Vagina (tissue), 2 donors: ENCODE data around the gene GPBP1L1. TPM values are rescaled to one million over a fixed set of nuclear protein-coding genes. Genes with fewer than 3 reads are reported as not detected.

ENCODE experiments used
- DNase-seq, 2 donors: peaks; one replicate each; pipeline ENCODE4 v3.0.0-alpha.2; 2017; ENCODE audit errors: extremely low spot score in 2 of 2
- H3K27ac ChIP-seq: fragments of 200-600 bp; sonication (generic); one replicate; pipeline ENCODE4 v1.5.1; 2019
- H3K27me3 ChIP-seq: fragments of 200-600 bp; sonication (generic); one replicate; pipeline ENCODE4 v1.5.1; 2019
- H3K36me3 ChIP-seq, 2 donors: fragments of 200-600 bp; sonication (generic); one replicate each; pipeline ENCODE4 v1.5.1; 2017 to 2019
- H3K4me1 ChIP-seq: fragments of 200-600 bp; sonication (generic); one replicate; pipeline ENCODE4 v1.5.1; 2019
- H3K4me3 ChIP-seq, 2 donors: fragments of 200-600 bp; sonication (generic); 1 replicate in 1 of 2; 2 replicates in 1 of 2; pipeline ENCODE4 v1.5.1; 2016 to 2019
- H3K9me3 ChIP-seq: fragments of 200-600 bp; sonication (generic); one replicate; pipeline ENCODE4 v1.5.1; 2019
- POLR2A ChIP-seq, 2 donors: fragments of 450-650 bp; IDR thresholded peaks; one replicate each; pipeline ENCODE4 v1.6.1; 2017; ENCODE audit warnings: antibody characterized with exemption in 2 of 2, mild to moderate bottlenecking in 2 of 2, moderate library complexity in 2 of 2
- POLR2AphosphoS5 ChIP-seq, 2 donors: sonication (generic); formaldehyde crosslinking; IDR thresholded peaks; one replicate each; pipeline ENCODE4 v1.9.0; 2017; ENCODE audit warnings: antibody characterized with exemption in 2 of 2, mild to moderate bottlenecking in 2 of 2, low read depth in 1 of 2; ENCODE audit not compliant: insufficient read depth in 1 of 2
- intact Hi-C: fragments of 100-400 bp; cut with DNase I; formaldehyde crosslinking; loops from one replicate; pipeline ENCODE4 v1.15.1; 2023
- total RNA-seq: library from RNA; depleted of rRNA; stranded (reverse); fragments of >200 nt; gene quantifications from one replicate; pipeline ENCODE4 v1.2.3, GENCODE V29; 2016
- TF ChIP-seq, protein P1 (sequence below), 3 experiments: fragments of 450-650 bp in 2 of 3; fragments of 200-600 bp in 1 of 3; sonication (generic) in 1 of 3; IDR thresholded peaks; one replicate each; pipeline ENCODE4 v1.5.1; 2017 to 2019; ENCODE audit warnings: antibody characterized with exemption in 3 of 3, mild to moderate bottlenecking in 2 of 3, moderate library complexity in 2 of 3

GPBP1L1 gene
- total RNA-seq, 1 donor from 2014 or later = 109 TPM

DNA sequence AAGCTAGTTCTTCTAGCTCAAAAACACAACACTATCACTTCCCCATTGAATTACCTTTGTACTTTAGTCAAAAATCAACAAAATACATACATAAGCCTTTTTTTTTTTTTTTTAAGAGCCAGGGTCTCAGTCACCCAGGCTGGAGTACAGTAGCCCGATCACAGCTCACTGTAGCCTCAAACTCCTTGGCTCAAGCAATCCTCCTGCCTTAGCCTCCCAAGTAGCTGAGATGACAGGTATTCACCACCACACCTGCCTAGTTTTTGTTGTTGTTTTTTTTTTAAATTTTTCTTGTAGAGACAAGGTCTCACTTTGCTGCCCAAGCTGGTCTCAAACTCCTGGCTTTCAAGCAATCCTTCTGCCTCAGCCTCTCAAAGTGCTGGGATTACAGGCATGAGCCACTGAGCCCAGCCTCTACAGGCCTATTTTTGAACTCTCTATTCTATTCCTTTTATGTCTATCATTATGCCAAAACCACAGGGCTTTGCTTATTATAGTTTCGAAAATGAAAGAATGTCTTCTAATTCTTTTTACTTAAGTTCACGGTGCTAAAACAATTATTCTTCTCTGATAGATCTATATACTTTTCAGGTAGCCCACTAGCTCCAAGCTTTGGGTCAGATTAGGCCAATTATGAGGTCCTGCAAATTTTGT is 29.6 kb downstream of the GPBP1L1 start:
- Histone ChIP-seq H3K9me3 (no peaks in the 10 kb centered on the region), H3K4me1 (no peaks in the 10 kb centered on the region), H3K27ac (no peak overlapping the region), H3K27me3 (no peaks in the 10 kb centered on the region), H3K36me3 (peaks cover 0 to 63% of the 10 kb centered on the region in 2 donors), H3K4me3 (no peak overlapping the region)
- intact Hi-C loops = no loop called here
- no peak for DNase-seq
- TF ChIP-seq POLR2A (IDR thresholded peaks at IDR 0.05) (no peak), POLR2AphosphoS5 (IDR thresholded peaks at IDR 0.05; ENCODE audit: insufficient read depth in 1 of 2, low read depth in 1 of 2) (no peak)
- TF ChIP-seq, protein P1, sequence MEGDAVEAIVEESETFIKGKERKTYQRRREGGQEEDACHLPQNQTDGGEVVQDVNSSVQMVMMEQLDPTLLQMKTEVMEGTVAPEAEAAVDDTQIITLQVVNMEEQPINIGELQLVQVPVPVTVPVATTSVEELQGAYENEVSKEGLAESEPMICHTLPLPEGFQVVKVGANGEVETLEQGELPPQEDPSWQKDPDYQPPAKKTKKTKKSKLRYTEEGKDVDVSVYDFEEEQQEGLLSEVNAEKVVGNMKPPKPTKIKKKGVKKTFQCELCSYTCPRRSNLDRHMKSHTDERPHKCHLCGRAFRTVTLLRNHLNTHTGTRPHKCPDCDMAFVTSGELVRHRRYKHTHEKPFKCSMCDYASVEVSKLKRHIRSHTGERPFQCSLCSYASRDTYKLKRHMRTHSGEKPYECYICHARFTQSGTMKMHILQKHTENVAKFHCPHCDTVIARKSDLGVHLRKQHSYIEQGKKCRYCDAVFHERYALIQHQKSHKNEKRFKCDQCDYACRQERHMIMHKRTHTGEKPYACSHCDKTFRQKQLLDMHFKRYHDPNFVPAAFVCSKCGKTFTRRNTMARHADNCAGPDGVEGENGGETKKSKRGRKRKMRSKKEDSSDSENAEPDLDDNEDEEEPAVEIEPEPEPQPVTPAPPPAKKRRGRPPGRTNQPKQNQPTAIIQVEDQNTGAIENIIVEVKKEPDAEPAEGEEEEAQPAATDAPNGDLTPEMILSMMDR (IDR thresholded peaks at IDR 0.05) = no peak

DNA sequence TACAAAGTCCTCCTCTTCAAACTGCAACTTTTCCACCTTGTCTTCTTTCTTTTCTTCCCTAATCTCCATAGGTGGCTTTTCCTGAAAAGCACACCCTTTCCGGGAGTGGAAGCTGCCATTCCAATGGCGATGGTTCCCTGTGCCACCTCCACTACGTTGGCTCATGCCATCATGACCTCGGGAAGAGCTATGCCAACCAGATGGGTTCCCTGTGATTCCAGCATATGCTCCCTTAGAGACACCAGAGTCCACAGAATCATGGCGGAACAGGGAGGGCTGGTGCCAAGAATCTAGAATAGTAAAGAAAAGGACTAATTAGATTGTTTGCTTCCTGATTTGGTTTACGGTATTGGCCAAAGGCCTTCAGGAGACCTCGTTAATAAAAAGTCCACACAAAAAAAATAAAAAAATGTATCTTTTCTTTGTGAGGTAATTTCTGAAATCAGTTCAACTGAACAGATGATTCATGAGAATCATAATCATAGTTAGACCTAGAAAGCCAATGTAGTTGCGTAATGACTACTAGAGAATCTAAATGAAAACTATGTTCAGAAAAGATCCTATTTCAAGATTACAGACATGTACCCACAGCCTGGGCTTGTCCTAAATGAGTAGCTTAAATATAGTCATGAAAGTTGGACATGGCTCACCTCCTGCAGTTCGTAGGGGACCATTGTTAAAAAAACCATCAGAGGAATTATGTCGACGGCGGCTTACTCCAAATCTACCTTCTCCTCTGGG is 31.6 kb downstream of the GPBP1L1 start:
- Histone ChIP-seq H3K9me3 (no peaks in the 10 kb centered on the region), H3K4me3 (no peak overlapping the region), H3K36me3 (peaks cover 6 to 82% of the 10 kb centered on the region in 2 donors), H3K27ac (no peak overlapping the region), H3K27me3 (no peaks in the 10 kb centered on the region), H3K4me1 (no peaks in the 10 kb centered on the region)
- TF ChIP-seq, protein P1 (IDR thresholded peaks at IDR 0.05) = no peak
- TF ChIP-seq POLR2A (IDR thresholded peaks at IDR 0.05) = no peak
- TF ChIP-seq POLR2AphosphoS5 (IDR thresholded peaks at IDR 0.05; ENCODE audit: insufficient read depth in 1 of 2, low read depth in 1 of 2) = no peak
- intact Hi-C loops = no loop called here
- DNase-seq = no peak

GRCh38 chr1:45647248-45648021 is 38.9 kb downstream of the GPBP1L1 start:
- no peaks in the 10 kb centered on the region for H3K4me1 ChIP-seq
- no peak overlapping the region for H3K4me3 ChIP-seq
- H3K27me3 ChIP-seq = no peaks in the 10 kb centered on the region
- DNase-seq = no peak
- intact Hi-C loops = no loop called here
- H3K9me3 ChIP-seq = no peaks in the 10 kb centered on the region
- peaks cover 6 to 30% of the 10 kb centered on the region in 2 donors for H3K36me3 ChIP-seq
- no peak overlapping the region for H3K27ac ChIP-seq
- TF ChIP-seq, protein P1 (IDR thresholded peaks at IDR 0.05) = no peak
- no peak for TF ChIP-seq POLR2AphosphoS5 (IDR thresholded peaks at IDR 0.05; ENCODE audit: insufficient read depth in 1 of 2, low read depth in 1 of 2)
- TF ChIP-seq POLR2A (IDR thresholded peaks at IDR 0.05) = no peak

DNA sequence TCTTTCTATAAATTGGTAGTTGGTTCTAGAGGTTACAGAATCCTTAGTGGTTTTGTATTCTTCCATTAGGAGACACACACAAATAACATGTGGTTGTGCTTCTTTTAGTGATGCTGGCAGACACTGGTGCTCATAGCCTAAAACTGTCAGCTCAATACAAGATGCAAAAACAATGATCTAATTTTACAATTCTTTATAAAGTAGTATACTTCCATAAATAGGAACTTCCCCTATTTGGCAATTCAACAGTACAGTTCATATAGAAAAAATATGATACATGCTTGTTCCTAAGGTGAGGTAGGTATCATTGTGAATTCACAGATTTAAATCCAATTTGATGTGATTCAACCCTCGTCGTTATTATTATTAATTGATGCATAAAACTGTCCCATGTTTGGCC is 41.7 kb downstream of the GPBP1L1 start:
- no peak for TF ChIP-seq POLR2A (IDR thresholded peaks at IDR 0.05)
- TF ChIP-seq, protein P1 (IDR thresholded peaks at IDR 0.05) = no peak
- TF ChIP-seq POLR2AphosphoS5 (IDR thresholded peaks at IDR 0.05; ENCODE audit: insufficient read depth in 1 of 2, low read depth in 1 of 2) = no peak
- no peak for DNase-seq
- H3K27ac ChIP-seq = no peak overlapping the region
- no peak overlapping the region for H3K4me3 ChIP-seq
- no peaks in the 10 kb centered on the region for H3K27me3 ChIP-seq
- intact Hi-C loops = no loop called here
- no peaks in the 10 kb centered on the region for H3K9me3 ChIP-seq
- no peaks in the 10 kb centered on the region for H3K4me1 ChIP-seq
- peaks cover 0 to 31% of the 10 kb centered on the region in 2 donors for H3K36me3 ChIP-seq
